H1 (cell line): ENCODE results near the gene SCYL1. TPM values are rescaled to one million over a fixed set of nuclear protein-coding genes. Genes with fewer than 3 reads are reported as not detected.

ENCODE experiments used
- CTCF ChIA-PET: fragments of 300-600 bp; sonication (Branson Sonifier 250); formaldehyde crosslinking; loops from one replicate; lab custom pipeline; 2021; ENCODE audit not compliant: partially characterized antibody; lab: Charles Lee
- POLR2A ChIA-PET: fragments of 300-600 bp; sonication (Branson Sonifier 250); formaldehyde crosslinking; loops from one replicate; lab custom pipeline; 2021; ENCODE audit warnings: inconsistent platforms; ENCODE audit not compliant: partially characterized antibody; lab: Charles Lee
- DNase-seq, 2 experiments: peaks; one replicate each; pipeline versions ENCODE4 v3.0.0 to v3.0.0-alpha.2; 2010 to 2022; ENCODE audit warnings: low spot score in 2 of 2, low read depth in 1 of 2, mixed read lengths in 1 of 2
- FAIRE-seq: peaks from 2 replicates; lab custom pipeline; 2011; peaks lifted over from hg19 to GRCh38; lab: Jason Lieb, UNC
- H2AFZ ChIP-seq: 2 replicates; pipeline ENCODE4 v1.8.1; 2012; ENCODE audit warnings: low read length, inconsistent platforms
- H2AK5ac ChIP-seq: 2 replicates; pipeline ENCODE4 v1.6.1; 2013; ENCODE audit warnings: low read depth, low read length
- H2BK120ac ChIP-seq: replicated peaks from 2 replicates; pipeline ENCODE3; 2013; ENCODE audit warnings: low read depth, low read length, inconsistent platforms
- H2BK12ac ChIP-seq: 2 replicates; pipeline ENCODE4 v1.6.1; 2013; ENCODE audit warnings: low read depth, low read length
- H2BK15ac ChIP-seq: 2 replicates; pipeline ENCODE4 v1.6.1; 2013; ENCODE audit warnings: low read length
- H2BK20ac ChIP-seq: 2 replicates; pipeline ENCODE4 v1.6.1; 2013; ENCODE audit warnings: low read length
- H2BK5ac ChIP-seq: 2 replicates; pipeline ENCODE4 v1.6.1; 2013; ENCODE audit warnings: low read depth, low read length
- H3K14ac ChIP-seq: 2 replicates; pipeline ENCODE4 v1.6.1; 2013; ENCODE audit warnings: inconsistent platforms; ENCODE audit not compliant: insufficient read length
- H3K18ac ChIP-seq: 2 replicates; pipeline ENCODE4 v1.6.1; 2013; ENCODE audit warnings: low read length; ENCODE audit errors: extremely low read depth
- H3K23ac ChIP-seq: 2 replicates; pipeline ENCODE4 v1.6.1; 2013; ENCODE audit warnings: inconsistent platforms; ENCODE audit not compliant: insufficient read length
- H3K23me2 ChIP-seq: 2 replicates; pipeline ENCODE4 v1.6.1; 2013; ENCODE audit warnings: low read depth, low read length
- H3K27ac ChIP-seq: 2 replicates; pipeline ENCODE4 v1.6.1; 2011; ENCODE audit warnings: low read depth, low read length, inconsistent platforms
- H3K27me3 ChIP-seq, 4 experiments: replicated peaks in 1 of 4; 1 replicate in 1 of 4; 2 replicates in 3 of 4; pipeline versions ENCODE4 v1.6.1 to v1.8.1; 2011 to 2013; ENCODE audit warnings: low read length in 3 of 4, mild to moderate bottlenecking in 3 of 4, inconsistent platforms in 2 of 4, mixed read lengths in 2 of 4, moderate library complexity in 1 of 4; ENCODE audit not compliant: control insufficient read depth in 3 of 4, insufficient read depth in 3 of 4; ENCODE audit errors: extremely low read depth in 1 of 4
- H3K36me3 ChIP-seq, 4 experiments: 2 replicates each; pipeline versions ENCODE4 v1.6.1 to v1.8.1; 2011 to 2013; ENCODE audit warnings: mild to moderate bottlenecking in 4 of 4, low read length in 3 of 4, moderate library complexity in 2 of 4, control low read depth in 1 of 4, inconsistent platforms in 1 of 4; ENCODE audit not compliant: insufficient read depth in 4 of 4, control insufficient read depth in 2 of 4
- H3K4ac ChIP-seq: replicated peaks from 2 replicates; pipeline ENCODE3; 2013; ENCODE audit warnings: low read length, low read depth, mixed read lengths, inconsistent platforms; ENCODE audit not compliant: insufficient read length
- H3K4me1 ChIP-seq, 4 experiments: replicated peaks in 1 of 4; 1 replicate in 1 of 4; 2 replicates in 3 of 4; pipeline versions ENCODE4 v1.6.1 to v1.8.1; 2011 to 2013; ENCODE audit warnings: low read length in 3 of 4, inconsistent platforms in 2 of 4, mixed read lengths in 1 of 4; ENCODE audit not compliant: insufficient read depth in 4 of 4, control insufficient read depth in 3 of 4
- H3K4me2 ChIP-seq, 2 experiments: 2 replicates each; pipeline versions ENCODE4 v1.6.1 to v1.8.1; 2011 to 2013; ENCODE audit warnings: low read depth in 2 of 2, low read length in 2 of 2, control low read depth in 1 of 2, inconsistent platforms in 1 of 2, mild to moderate bottlenecking in 1 of 2; ENCODE audit not compliant: insufficient read depth in 1 of 2
- H3K4me3 ChIP-seq, 4 experiments: fragments of 200-600, 300-600 bp in 1 of 4; sonication (generic), shearing (Covaris generic), sonication (Bioruptor Twin) in 1 of 4; 2 replicates each; pipeline versions ENCODE4 v1.5.1 to v1.8.1; 2011 to 2016; ENCODE audit warnings: low read length in 4 of 4, low read depth in 3 of 4, control low read depth in 2 of 4, inconsistent platforms in 2 of 4, mild to moderate bottlenecking in 2 of 4, mixed read lengths in 1 of 4, moderate library complexity in 1 of 4; ENCODE audit not compliant: insufficient read depth in 2 of 4; ENCODE audit errors: extremely low read depth in 1 of 4
- H3K56ac ChIP-seq: replicated peaks from 2 replicates; pipeline ENCODE3; 2013; ENCODE audit warnings: low read depth, mild to moderate bottlenecking, mixed read lengths, low read length, inconsistent platforms; ENCODE audit not compliant: insufficient read length
- H3K79me1 ChIP-seq: 2 replicates; pipeline ENCODE4 v1.6.1; 2013; ENCODE audit warnings: low read depth, low read length, control low read depth
- H3K79me2 ChIP-seq, 2 experiments: 2 replicates each; pipeline versions ENCODE4 v1.6.1 to v1.8.1; 2012 to 2013; ENCODE audit warnings: low read length in 2 of 2, mild to moderate bottlenecking in 2 of 2, inconsistent platforms in 1 of 2; ENCODE audit not compliant: insufficient read depth in 2 of 2, control insufficient read depth in 1 of 2
- H3K9ac ChIP-seq, 4 experiments: replicated peaks in 1 of 4; 1 replicate in 1 of 4; 2 replicates in 3 of 4; pipeline versions ENCODE4 v1.6.1 to v1.8.1; 2011 to 2013; ENCODE audit warnings: low read depth in 3 of 4, low read length in 3 of 4, control low read depth in 2 of 4, mild to moderate bottlenecking in 2 of 4, moderate library complexity in 2 of 4, inconsistent platforms in 1 of 4; ENCODE audit errors: extremely low read depth in 1 of 4
- H3K9me3 ChIP-seq, 2 experiments: 2 replicates each; pipeline versions ENCODE4 v1.6.1 to v1.8.1; 2012 to 2013; ENCODE audit warnings: mild to moderate bottlenecking in 2 of 2, moderate library complexity in 2 of 2, control low read depth in 1 of 2, inconsistent platforms in 1 of 2, low read depth in 1 of 2, low read length in 1 of 2, mixed read lengths in 1 of 2; ENCODE audit not compliant: insufficient read depth in 2 of 2
- H4K20me1 ChIP-seq, 2 experiments: replicated peaks in 1 of 2; 2 replicates each; pipeline versions ENCODE3 to v1.8.1; 2011 to 2013; ENCODE audit warnings: inconsistent platforms in 2 of 2, low read length in 2 of 2, mild to moderate bottlenecking in 1 of 2; ENCODE audit not compliant: insufficient read depth in 2 of 2, control insufficient read depth in 1 of 2
- H4K5ac ChIP-seq: 2 replicates; pipeline ENCODE4 v1.6.1; 2013; ENCODE audit warnings: low read length, low read depth, mixed read lengths, inconsistent platforms; ENCODE audit not compliant: insufficient read length
- H4K8ac ChIP-seq: 2 replicates; pipeline ENCODE4 v1.8.0; 2013; ENCODE audit warnings: mild to moderate bottlenecking, moderate library complexity, low read length, inconsistent platforms; ENCODE audit not compliant: insufficient read depth; ENCODE audit errors: extremely low read depth
- H4K91ac ChIP-seq: replicated peaks from 2 replicates; pipeline ENCODE3; 2013; ENCODE audit warnings: low read length, mixed read lengths, inconsistent platforms; ENCODE audit not compliant: insufficient read length
- CHD1 ChIP-seq: IDR thresholded peaks from 2 replicates; pipeline ENCODE4 v1.6.1; 2012; ENCODE audit warnings: low read depth, low read length, improper control_type of control experiment
- POLR2A ChIP-seq, 2 experiments: IDR thresholded peaks; 1 replicate in 1 of 2; 2 replicates in 1 of 2; pipeline ENCODE4 v1.6.1; 2011; ENCODE audit warnings: low read depth in 2 of 2, low read length in 2 of 2, mild to moderate bottlenecking in 2 of 2; ENCODE audit errors: control extremely low read depth in 1 of 2
- TAF1 ChIP-seq: IDR thresholded peaks from 2 replicates; pipeline ENCODE4 v1.6.1; 2011; ENCODE audit warnings: mild to moderate bottlenecking, low read depth, low read length
- WGBS, 2 experiments: shearing (Covaris generic) in 1 of 2; methylation state at CpG; one replicate each; pipeline versions ENCODE4 v1.1.6 to v1.1.7; 2013 to 2015; ENCODE audit warnings: low lambda C conversion rate in 2 of 2, mixed read lengths in 2 of 2, inconsistent platforms in 1 of 2, low coverage in 1 of 2, missing lambda C conversion rate in 1 of 2; ENCODE audit not compliant: insufficient replicate concordance in 2 of 2, insufficient coverage in 1 of 2, insufficient read length in 1 of 2; ENCODE audit errors: extremely low coverage in 1 of 2, missing lambda C conversion rate in 1 of 2; 5-methylcytosine and 5-hydroxymethylcytosine counted together
- polyA plus RNA-seq, 7 experiments: library from polyadenylated mRNA; depleted of rRNA in 3 of 7; stranded (reverse) in 5 of 7; unstranded in 2 of 7; fragments of >200 nt in 5 of 7; fragments of 200-250 nt in 2 of 7; gene quantifications; 1 replicate in 5 of 7; 2 replicates in 1 of 7; 4 replicates in 1 of 7; pipeline versions ENCODE4 v1.2.1 to v1.2.3, GENCODE V29; 2011 to 2013; ENCODE audit warnings: missing spikeins in 2 of 7, mixed read lengths in 2 of 7
- total RNA-seq: library from RNA; stranded (reverse); fragmentation: NEBNext Ultra II Directional; extraction: Animal tissue kit (Norgen Biotek cat#: 25700); gene quantifications from 2 replicates; pipeline ENCODE4 v1.2.1, GENCODE V29; 2021

Gene SCYL1
- total and polyA plus RNA-seq, 2 of the 8 experiments (the other 6 are each of a cell fraction or from before 2014, with no cell fraction given) = 59.8 to 77.7 TPM

DNA sequence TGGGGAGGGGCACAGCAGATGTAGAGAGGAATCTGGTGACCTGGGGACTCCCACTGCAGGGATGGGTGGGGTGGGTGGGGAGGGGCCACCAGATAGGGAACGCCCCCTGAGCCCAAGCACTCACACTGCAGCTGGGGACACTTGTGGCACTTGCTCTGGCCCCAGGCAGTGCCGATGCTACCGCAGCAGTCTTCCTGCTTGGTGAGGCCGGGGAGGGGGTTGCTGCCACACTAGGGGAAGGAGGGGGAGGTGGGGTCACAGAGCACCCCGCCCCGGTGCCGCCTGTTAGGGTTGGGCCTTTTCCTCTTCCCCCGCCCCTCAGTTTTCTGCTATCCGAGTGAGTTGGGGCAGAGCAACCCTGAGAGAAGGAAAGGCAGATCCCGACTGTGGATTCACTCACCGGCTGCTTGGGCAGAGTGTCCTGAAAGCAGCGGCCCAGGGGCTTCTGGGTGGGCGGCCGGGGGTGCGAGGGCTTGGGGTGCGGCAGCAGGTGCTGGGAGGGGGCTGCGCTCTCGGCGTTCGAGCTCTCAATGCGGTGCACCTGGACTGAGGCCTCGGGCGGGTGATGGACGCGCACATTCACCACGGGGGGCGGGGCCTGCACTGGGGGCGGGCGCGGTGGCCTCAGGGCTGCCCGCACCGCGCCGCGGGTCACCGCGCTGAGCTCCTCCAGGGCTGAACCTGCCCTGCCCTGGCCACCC, 28.6 kb downstream of the SCYL1 start:
- TF ChIP-seq CHD1 (no peak), POLR2A (IDR thresholded peaks at IDR 0.05; ENCODE audit: control extremely low read depth in 1 of 2, low read depth in 2 of 2, low read length in 2 of 2) (peak in 1 of 2 experiments; percentile 45; a peak in 1 of 3 replicates), TAF1 (0 out of 2 replicates have a peak, but pooled peaks have one; percentile 49)

More for the DNA sequence above, 28.6 kb downstream of the SCYL1 start:
- H3K9ac ChIP-seq = no peak overlapping the region; a peak in 1 of 7 replicates
- H3K9me3 ChIP-seq = no peaks in the 10 kb centered on the region
- H3K27me3 ChIP-seq = peaks cover 0 to 31% (median 19%) of the 10 kb centered on the region in 4 experiments; a peak in 5 of 7 replicates
- CTCF ChIA-PET = interaction anchor here (0.7 to 6.9 kb wide), 11 partner anchors 8 to 54 kb away, joined by 3 to 78 read pairs (median 8); partner anchors contain the start of genes EHBP1L1, FAM89B, KCNK7 and MALAT1
- H3K4me3 ChIP-seq = peak overlapping the region; percentile 27 to 59 (median 42)
- no peak overlapping the region; the same call in 1 of the 2 replicates for H3K18ac ChIP-seq
- H3K23ac ChIP-seq = no peak overlapping the region
- no peak for FAIRE-seq
- no peaks in the 10 kb centered on the region for H3K36me3 ChIP-seq
- H3K27ac ChIP-seq = no peak overlapping the region
- no peak overlapping the region for H2AK5ac ChIP-seq
- peak overlapping the region; percentile 6; the same call in 1 of the 2 replicates for H2BK12ac ChIP-seq
- POLR2A ChIA-PET = interaction anchor here (0.5 to 3.0 kb wide), 6 partner anchors 12 to 473 kb away, joined by 3 to 22 read pairs (median 5); partner anchors contain the start of genes FAM89B, MALAT1 and SCYL1
- 9% methylated on average over 15 of the region's 37 CpGs; no CpG with 5 or more reads in 1 of the 2 experiments for WGBS, 2 experiments
- H4K91ac ChIP-seq = no peak overlapping the region
- no peak overlapping the region for H3K14ac ChIP-seq
- no peaks in the 10 kb centered on the region for H3K79me2 ChIP-seq
- H4K8ac ChIP-seq = peak overlapping the region; percentile 45
- no peak overlapping the region for H4K5ac ChIP-seq
- peaks cover 0 to 2% of the 10 kb centered on the region in 2 experiments for H4K20me1 ChIP-seq
- no peak overlapping the region for H2BK15ac ChIP-seq
- DNase-seq = peak in 1 of 2 experiments; percentile 86
- H3K4ac ChIP-seq = no peak overlapping the region
- H3K56ac ChIP-seq = peak overlapping the region; percentile 40
- no peaks in the 10 kb centered on the region for H3K79me1 ChIP-seq
- peaks cover 7% of the 10 kb centered on the region; the same call in 1 of the 2 replicates for H3K23me2 ChIP-seq
- H2BK120ac ChIP-seq = no peak overlapping the region
- H2BK5ac ChIP-seq = peak overlapping the region; percentile 35; the same call in 1 of the 2 replicates
- peaks cover 0 to 40% (median 28%) of the 10 kb centered on the region in 4 experiments; a peak in 6 of 7 replicates for H3K4me1 ChIP-seq
- H2AFZ ChIP-seq = no peak overlapping the region
- no peak overlapping the region for H2BK20ac ChIP-seq
- peak overlapping the region; percentile 57 to 72 for H3K4me2 ChIP-seq
